Activated CD8-positive, alpha-beta T cell treated with anti-CD3 and anti-CD28 coated beads for 36 hours (primary cell): ENCODE data around the gene AFM. TPM values are rescaled to one million over a fixed set of nuclear protein-coding genes. Genes with fewer than 3 reads are reported as not detected.

Source experiments
- ATAC-seq: fragments of 200-7000 bp; cut with Tn5 transposase; one replicate; pipeline ENCODE4 v1.10.0; 2021; ENCODE audit warnings: mild to moderate bottlenecking, moderate library complexity
- CTCF ChIA-PET: fragments of 350-600 bp; sonication (Branson Sonifier 250); formaldehyde crosslinking; loops from one replicate; lab custom pipeline; 2021; ENCODE audit warnings: antibody characterized with exemption; lab: Charles Lee
- POLR2A ChIA-PET: fragments of 350-600 bp; sonication (Branson Sonifier 250); formaldehyde crosslinking; loops from one replicate; lab custom pipeline; 2021; ENCODE audit warnings: antibody characterized with exemption; lab: Charles Lee
- DNase-seq: peaks from one replicate; pipeline ENCODE4 v3.0.0-alpha.2; 2020
- H3K27ac Mint-ChIP-seq: one replicate; pipeline ENCODE4 v1.8.0; 2021; ENCODE audit warnings: mild to moderate bottlenecking, mixed read lengths
- H3K27me3 Mint-ChIP-seq: one replicate; pipeline ENCODE4 v1.8.0; 2021; ENCODE audit warnings: mixed read lengths
- H3K36me3 Mint-ChIP-seq: one replicate; pipeline ENCODE4 v1.8.0; 2021; ENCODE audit warnings: low read depth, mixed read lengths
- H3K4me1 Mint-ChIP-seq: one replicate; pipeline ENCODE4 v1.8.0; 2021; ENCODE audit warnings: low read depth, mixed read lengths
- H3K4me3 Mint-ChIP-seq: one replicate; pipeline ENCODE4 v1.8.0; 2021; ENCODE audit warnings: mild to moderate bottlenecking, moderate library complexity, mixed read lengths
- H3K9me3 Mint-ChIP-seq: one replicate; pipeline ENCODE4 v1.8.0; 2021; ENCODE audit warnings: mixed read lengths
- CTCF ChIP-seq: fragments of 200-600 bp; IDR thresholded peaks from one replicate; pipeline ENCODE4 v1.8.0; 2022; ENCODE audit warnings: antibody characterized with exemption, mild to moderate bottlenecking
- intact Hi-C: fragments of 100-400 bp; cut with micrococcal nuclease; formaldehyde crosslinking; loops from one replicate; pipeline ENCODE4 v1.10.0; 2022
- total RNA-seq, 2 experiments: library from RNA; stranded (reverse); gene quantifications; one replicate each; pipeline ENCODE4 v1.2.3, GENCODE V29; 2021

Gene AFM
- total RNA-seq, 2 experiments from 2014 or later, result not detected

- intact Hi-C loops, result no loop called here
- Mint-ChIP-seq H3K27ac (no peak overlapping the region), H3K27me3 (no peaks in the 10 kb centered on the region)
These were observed 23.1 kb upstream of the AFM start for GRCh38 chr4:73458184-73459047.

GRCh38 chr4:73459048-73459421, 22.5 kb upstream of the AFM start:
- no peak for DNase-seq
- intact Hi-C loops, result no loop called here
- no peaks in the 10 kb centered on the region for H3K9me3 Mint-ChIP-seq
- ChIA-PET POLR2A (no interaction called here), CTCF (interaction anchor here (4.7 kb wide), 1 partner anchor 13 kb away, joined by 18 read pairs; no protein-coding TSS in a partner anchor)
- H3K4me3 Mint-ChIP-seq, result no peak overlapping the region
- ATAC-seq, result no peak
- no peaks in the 10 kb centered on the region for H3K36me3 Mint-ChIP-seq
- H3K27ac Mint-ChIP-seq, result no peak overlapping the region
- H3K27me3 Mint-ChIP-seq, result no peaks in the 10 kb centered on the region
- TF ChIP-seq CTCF, result no peak
- H3K4me1 Mint-ChIP-seq, result no peaks in the 10 kb centered on the region

More at GRCh38 chr4:73458184-73459047, 23.1 kb upstream of the AFM start:
- ChIA-PET POLR2A (no interaction called here), CTCF (interaction anchor here (4.7 kb wide), 1 partner anchor 12 kb away, joined by 18 read pairs; no protein-coding TSS in a partner anchor)
- DNase-seq (no peak), ATAC-seq (no peak)
- Mint-ChIP-seq H3K4me3 (no peak overlapping the region), H3K36me3 (no peaks in the 10 kb centered on the region), H3K4me1 (no peaks in the 10 kb centered on the region), H3K9me3 (no peaks in the 10 kb centered on the region)
- TF ChIP-seq CTCF, result no peak

- Mint-ChIP-seq H3K4me1 (no peaks in the 10 kb centered on the region), H3K27ac (no peak overlapping the region), H3K36me3 (no peaks in the 10 kb centered on the region), H3K4me3 (no peak overlapping the region), H3K9me3 (no peaks in the 10 kb centered on the region), H3K27me3 (no peaks in the 10 kb centered on the region)
- ATAC-seq (no peak), DNase-seq (no peak)
- ChIA-PET POLR2A (interaction anchor here (0.7 kb wide), 1 partner anchor 910 kb away, joined by 3 read pairs; no protein-coding TSS in a partner anchor), CTCF (interaction anchor here (4.7 kb wide), 1 partner anchor 15 kb away, joined by 18 read pairs; no protein-coding TSS in a partner anchor)
- TF ChIP-seq CTCF, result no peak
- intact Hi-C loops, result no loop called here
These were observed 20.5 kb upstream of the AFM start for GRCh38 chr4:73460913-73461522.

- Mint-ChIP-seq H3K4me1 (no peaks in the 10 kb centered on the region), H3K4me3 (no peak overlapping the region), H3K27me3 (no peaks in the 10 kb centered on the region), H3K36me3 (no peaks in the 10 kb centered on the region), H3K9me3 (no peaks in the 10 kb centered on the region), H3K27ac (no peak overlapping the region)
- TF ChIP-seq CTCF, result no peak
- DNase-seq (no peak), ATAC-seq (no peak)
- POLR2A ChIA-PET, result no interaction called here
- intact Hi-C loops, result no loop called here
- CTCF ChIA-PET, result no interaction called here
These were observed 13.4 kb upstream of the AFM start for GRCh38 chr4:73468170-73468569.

- H3K27ac Mint-ChIP-seq, result no peak overlapping the region
- ChIA-PET CTCF (interaction anchor here (1.5 kb wide), 1 partner anchor 25 kb away, joined by 5 read pairs; no protein-coding TSS in a partner anchor), POLR2A (no interaction called here)
- H3K4me1 Mint-ChIP-seq, result no peaks in the 10 kb centered on the region
- no peaks in the 10 kb centered on the region for H3K36me3 Mint-ChIP-seq
- H3K9me3 Mint-ChIP-seq, result peaks cover 4% of the 10 kb centered on the region
- DNase-seq, result no peak
- H3K27me3 Mint-ChIP-seq, result peaks cover 2% of the 10 kb centered on the region
- no peak for ATAC-seq
- intact Hi-C loops, result no loop called here
- TF ChIP-seq CTCF, result no peak
- H3K4me3 Mint-ChIP-seq, result no peak overlapping the region
These were observed 10.8 kb upstream of the AFM start for GRCh38 chr4:73470728-73471127.
